Frontal cortex (tissue), 4 donors: ENCODE results near the gene ELOVL7. TPM values are rescaled to one million over a fixed set of nuclear protein-coding genes. Genes with fewer than 3 reads are reported as not detected.
"Not testable (repeated sequence)": the region's sequence is repeated elsewhere in the genome, so short reads cannot be mapped to it uniquely, and the experiment has no call there.

Experiments
- DNase-seq, 2 donors: peaks; one replicate each; pipeline ENCODE4 v3.0.0; 2012; ENCODE audit warnings: low spot score in 2 of 2
- FAIRE-seq: peaks from 2 replicates; lab custom pipeline; 2012; peaks lifted over from hg19 to GRCh38; lab: Jason Lieb, UNC
- total RNA-seq: library from RNA; depleted of rRNA; stranded (reverse); fragments of >200 nt; gene quantifications from one replicate; pipeline ENCODE4 v1.2.3, GENCODE V29; 2014
- donor health status: control.
- donor health status: control.
- donor health status: control.

Gene ELOVL7
- total RNA-seq, 1 donor from 2014 or later: 4.1 TPM

DNA sequence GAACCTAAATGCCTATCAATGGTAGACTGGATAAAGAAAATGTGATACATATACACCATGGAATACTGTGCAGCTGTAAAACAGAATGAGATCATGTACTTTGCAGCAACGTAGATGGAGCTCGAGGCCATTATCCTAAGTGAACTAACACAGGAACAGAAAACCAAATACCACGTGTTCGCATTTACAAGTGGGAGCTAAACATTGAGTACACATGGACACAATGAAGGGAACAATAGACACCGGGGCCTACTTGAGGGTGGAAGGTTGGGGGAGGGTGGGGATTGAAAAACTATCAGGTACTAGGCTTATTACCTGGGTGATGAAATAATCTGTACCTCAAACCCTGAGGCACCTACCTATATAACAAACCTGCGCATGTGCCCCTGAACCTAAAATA, 121.7 kb downstream of the ELOVL7 start:
- no peak for FAIRE-seq
- DNase-seq: no peak

DNA sequence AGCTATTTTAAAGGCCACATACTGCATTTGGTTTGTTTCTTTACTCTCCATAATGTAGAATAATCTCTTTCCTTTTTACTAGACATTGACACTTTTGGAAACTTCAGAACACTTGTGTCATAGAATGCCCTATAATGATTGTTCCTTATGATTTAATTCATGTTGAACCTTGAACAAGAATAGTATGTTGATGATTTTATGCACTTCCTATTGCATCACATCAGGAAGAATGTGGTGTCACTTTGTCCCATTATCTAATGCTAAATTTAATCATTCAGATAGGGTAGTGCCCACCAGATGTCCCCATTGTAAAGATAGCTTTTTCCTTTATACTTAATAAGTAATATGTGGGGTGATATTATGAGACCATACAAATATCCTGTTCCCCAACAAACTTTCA, 124.7 kb downstream of the ELOVL7 start:
- no peak for FAIRE-seq
- DNase-seq: no peak

DNA sequence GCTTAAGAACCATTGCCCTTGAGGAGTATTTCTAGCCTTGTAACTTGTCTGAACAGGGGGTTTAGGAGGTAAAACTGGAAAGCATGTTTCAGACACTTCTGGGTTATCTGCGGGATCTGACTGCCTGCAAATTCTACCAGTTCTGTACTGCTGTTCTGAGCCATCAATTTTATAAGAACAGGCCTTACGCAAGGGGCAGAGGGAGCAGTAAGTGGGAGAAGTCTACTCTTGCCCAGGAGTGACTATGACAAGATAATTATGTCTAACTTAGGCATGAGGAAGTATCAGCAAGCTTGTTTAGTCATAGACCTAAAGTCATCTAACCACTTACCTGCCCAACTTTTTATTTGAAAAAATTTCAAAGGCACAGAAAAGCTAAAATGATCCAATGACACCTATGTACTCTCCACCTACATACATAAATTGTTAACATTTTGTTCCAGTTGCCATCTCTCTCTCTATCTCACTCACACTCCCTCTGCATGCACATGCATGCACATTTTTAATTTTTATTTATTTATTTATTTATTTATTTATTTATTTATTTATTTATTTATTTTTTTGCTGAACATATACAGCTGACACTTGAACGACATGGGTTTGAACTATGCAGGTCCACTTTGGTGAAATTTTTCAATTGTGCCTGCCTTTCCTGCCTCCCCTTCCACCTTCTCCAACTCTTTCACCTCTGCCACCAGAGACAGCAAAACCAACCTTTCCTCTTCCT, 125.7 kb downstream of the ELOVL7 start:
- DNase-seq: no peak
- FAIRE-seq: no peak

DNA sequence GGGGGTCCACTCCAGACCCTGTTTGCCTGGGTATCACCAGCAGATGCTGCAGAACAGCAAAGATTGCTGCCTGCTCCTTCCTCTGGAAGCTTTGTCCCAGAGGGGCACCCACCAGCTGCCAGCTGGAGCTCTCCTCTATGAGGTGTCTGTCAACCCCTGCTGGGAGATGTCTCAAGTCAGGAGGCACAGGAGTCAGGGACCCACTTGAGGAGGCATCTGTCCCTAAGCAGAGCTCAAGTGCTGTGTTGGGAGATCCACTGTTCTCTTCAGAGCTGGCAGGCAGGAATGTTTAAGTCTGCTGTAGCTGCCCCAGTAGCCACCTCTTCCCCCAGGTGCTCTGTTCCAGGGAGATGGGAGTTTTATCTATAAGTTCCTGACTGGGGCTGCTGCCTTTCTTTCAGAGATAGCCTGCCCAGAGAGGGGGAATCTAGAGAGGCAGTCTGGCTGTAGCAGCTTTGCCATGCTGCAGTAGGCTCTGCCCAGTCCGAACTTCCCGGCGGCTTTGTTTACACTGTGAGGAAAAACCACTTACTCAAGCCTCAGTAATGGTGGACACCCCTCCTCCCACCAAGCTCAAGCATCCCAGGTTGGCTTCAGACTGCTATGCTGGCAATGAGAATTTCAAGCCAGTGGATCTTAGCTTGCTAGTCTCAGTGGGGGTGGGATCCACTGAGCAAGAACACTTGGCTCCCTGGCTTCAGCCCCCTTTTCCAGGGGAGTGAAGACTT, 128.7 kb downstream of the ELOVL7 start:
- not testable (repeated sequence) for DNase-seq, FAIRE-seq

DNA sequence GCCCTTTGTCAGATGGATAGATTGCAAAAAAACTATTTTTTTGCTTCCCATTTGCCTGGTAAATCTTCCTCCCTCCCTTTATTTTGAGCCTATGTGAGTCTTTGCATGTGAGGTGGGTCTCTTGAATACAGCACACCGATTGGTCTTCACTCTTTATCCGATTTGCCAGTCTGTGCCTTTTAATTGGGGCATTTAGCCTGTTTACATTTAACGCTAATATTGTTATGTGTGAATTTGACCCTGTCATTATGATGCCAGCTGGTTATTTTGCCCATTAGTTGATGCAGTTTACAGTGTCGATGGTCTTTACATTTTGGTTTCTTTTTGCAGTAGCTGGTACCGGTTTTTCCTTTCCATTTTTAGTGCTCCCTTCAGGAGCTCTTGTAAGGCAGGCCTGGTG, 131.1 kb downstream of the ELOVL7 start:
- no peak for FAIRE-seq
- no peak for DNase-seq

DNA sequence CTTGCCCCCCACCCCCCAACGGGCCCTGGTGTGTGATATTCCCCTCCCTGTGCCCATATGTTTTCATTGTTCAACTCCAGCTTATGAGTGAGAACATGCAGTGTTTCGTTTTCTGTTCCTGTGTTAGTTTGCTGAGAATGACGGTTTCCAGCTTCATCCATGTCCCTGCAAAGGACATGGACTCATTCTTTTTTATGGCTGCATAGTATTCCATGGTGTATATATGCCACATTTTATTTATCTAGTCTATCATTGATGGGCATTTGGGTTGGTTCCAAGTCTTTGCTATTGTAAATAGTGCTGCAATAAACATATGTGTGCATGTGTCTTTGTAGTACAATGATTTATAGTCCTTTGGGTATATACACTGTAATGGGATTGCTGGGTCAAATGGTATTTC, 132.2 kb downstream of the ELOVL7 start:
- not testable (repeated sequence) for DNase-seq, FAIRE-seq

DNA sequence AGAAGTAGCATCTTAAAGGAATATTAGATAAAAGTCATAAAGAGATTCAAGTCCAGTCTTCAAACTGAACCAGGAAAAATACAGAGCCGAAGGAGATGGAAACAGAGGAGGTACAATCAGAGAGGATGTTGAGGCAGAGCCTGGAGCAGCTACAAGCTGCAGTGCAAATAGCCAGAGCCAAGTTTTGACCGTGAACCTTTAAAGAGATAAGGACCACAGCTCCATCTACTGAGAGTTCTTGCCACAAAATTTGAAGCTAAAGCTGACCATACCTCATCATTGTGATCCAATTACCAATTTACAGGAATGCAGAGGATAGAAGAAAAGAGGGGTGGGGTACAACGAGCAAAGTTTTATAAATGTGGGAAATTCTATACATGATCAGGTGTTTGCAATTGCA, 133.7 kb downstream of the ELOVL7 start:
- no peak for DNase-seq
- no peak for FAIRE-seq

DNA sequence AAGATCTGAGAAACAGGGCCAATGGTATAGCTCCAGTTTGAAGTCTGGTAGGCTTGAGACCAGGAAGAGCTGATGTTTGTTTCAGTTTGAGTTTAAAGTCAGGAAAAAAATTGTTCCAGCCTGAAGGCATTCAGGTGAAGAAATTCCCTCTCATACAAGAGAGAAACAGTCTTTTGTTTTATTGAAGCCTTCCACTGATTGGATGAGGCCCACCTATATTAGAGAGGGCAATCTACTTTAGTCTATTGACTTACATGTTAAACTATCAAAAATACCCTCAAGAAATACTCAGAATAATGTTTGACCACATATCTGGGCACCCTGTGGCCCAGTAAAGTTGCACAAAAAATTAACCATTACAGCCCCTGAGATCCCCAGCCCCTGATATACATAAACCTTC, 138.9 kb downstream of the ELOVL7 start:
- no peak for FAIRE-seq
- no peak for DNase-seq

DNA sequence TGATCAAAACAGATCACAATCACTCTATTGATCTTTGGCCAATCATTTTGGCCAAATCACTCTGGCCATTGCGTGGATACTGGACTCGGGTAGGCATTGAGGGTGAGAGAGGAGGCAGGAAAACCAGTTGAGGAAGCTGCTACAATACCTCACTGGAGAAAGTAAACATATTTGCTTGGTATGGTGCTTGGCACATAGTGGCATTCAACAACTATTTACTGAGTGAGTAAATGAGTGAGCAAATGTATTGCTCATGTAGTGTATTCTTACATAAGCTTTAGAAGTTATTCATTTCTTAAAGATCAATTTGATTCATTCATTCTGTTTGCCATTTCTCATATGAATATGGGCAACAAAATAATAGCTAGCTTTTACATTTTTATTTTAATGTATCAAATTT, 140.1 kb downstream of the ELOVL7 start:
- FAIRE-seq (no peak), DNase-seq (no peak)

Other genes starting within 250 kb of the ELOVL7 start
- gene DEPDC1B, start 144.1 kb downstream of the ELOVL7 start, total RNA-seq: 12.2 TPM
- 31.8 TPM for gene ERCC8, start 100.8 kb upstream of the ELOVL7 start, total RNA-seq
- gene NDUFAF2, start 100.9 kb upstream of the ELOVL7 start, total RNA-seq: 20.4 TPM